GM19455 (cell line): Measurements from ENCODE around the gene ASZ1.
"Not testable (repeated sequence)": the region's sequence is repeated elsewhere in the genome, so short reads cannot be mapped to it uniquely, and the experiment has no call there.

Source experiments
- ATAC-seq: cut with Tn5 transposase; IDR thresholded peaks from one replicate; pipeline ENCODE4 v1.9.1; 2021; ENCODE audit not compliant: unreplicated experiment

The ASZ1 gene, protein sequence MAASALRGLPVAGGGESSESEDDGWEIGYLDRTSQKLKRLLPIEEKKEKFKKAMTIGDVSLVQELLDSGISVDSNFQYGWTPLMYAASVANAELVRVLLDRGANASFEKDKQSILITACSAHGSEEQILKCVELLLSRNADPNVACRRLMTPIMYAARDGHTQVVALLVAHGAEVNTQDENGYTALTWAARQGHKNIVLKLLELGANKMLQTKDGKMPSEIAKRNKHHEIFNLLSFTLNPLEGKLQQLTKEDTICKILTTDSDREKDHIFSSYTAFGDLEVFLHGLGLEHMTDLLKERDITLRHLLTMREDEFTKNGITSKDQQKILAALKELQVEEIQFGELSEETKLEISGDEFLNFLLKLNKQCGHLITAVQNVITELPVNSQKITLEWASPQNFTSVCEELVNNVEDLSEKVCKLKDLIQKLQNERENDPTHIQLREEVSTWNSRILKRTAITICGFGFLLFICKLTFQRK

DNA sequence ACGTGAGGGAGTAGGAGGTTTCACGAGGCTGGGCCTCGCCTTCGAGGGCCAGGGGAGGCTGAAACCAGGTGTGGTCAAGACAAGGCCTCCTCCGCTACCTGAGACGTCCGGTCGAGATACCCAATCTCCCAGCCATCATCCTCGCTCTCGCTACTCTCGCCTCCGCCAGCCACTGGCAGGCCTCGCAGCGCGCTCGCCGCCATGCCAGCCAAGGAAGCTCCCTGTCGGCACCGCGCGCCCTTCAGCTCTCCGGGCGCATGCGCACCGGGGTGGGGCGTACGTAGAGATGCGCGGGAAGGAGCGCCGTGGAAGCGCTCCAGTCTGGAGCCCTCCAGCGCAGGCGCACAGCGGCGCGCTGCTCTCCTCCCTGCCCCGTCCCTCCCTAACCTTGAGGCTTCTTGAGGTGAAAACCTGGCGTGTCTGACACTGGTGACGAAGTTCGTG lies at the start of gene ASZ1:
Gene ASZ1, minus strand, starts transcription at position 236 of the 444 bp plus-strand sequence. Its CDS starts 33 bp downstream, at position 203.
- ATAC-seq: no peak

DNA sequence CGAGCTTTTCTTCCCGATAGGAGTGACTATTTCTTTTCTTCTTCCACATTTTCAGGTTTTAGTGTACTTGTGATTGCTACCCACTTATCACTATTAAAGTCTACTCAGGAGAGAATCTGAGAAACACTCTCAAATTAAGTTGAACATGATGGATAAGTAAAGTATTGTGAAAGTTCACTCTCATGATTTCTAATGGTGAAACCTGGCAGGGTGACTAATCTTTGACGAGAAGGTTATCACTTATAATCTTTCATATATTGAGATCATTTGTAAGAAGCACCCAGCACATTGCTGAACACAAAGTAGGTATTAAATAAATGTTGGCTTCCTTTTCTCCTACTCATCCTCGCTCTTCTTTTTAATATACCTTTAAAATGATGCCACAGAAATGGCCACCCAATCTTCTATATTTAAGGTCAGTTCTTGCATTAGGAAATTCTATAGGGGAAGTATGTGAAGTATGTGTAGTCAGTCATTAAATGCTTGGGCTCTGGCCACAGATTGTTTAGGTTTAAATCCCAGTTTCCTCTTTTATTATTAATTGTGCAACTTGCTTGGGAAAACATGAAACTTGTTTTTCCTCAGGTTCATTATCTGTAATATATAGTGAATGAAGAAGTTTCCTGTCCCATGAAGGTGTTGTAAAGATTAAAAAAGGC lies 49.4 kb upstream of the ASZ1 start:
- ATAC-seq: no peak

DNA sequence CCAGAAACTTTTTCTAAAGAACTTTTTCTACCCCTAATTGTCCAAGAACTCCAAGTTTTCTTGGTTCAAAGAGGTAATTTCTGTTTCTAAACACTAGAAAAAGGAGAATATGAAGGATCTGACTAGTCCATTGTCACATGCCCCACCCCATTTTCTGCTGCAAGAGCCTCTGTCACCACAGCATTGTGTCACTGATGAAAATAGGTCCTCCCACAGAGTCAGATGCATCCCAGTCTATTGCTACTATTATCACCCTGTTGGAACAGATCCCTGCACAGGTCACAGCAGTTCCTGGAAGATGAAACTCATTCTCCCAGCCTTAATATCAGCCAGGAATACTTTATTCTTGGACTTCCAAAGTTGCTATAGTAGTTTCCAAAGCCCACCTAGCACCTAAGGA lies 45.0 kb upstream of the ASZ1 start:
- no peak for ATAC-seq

DNA sequence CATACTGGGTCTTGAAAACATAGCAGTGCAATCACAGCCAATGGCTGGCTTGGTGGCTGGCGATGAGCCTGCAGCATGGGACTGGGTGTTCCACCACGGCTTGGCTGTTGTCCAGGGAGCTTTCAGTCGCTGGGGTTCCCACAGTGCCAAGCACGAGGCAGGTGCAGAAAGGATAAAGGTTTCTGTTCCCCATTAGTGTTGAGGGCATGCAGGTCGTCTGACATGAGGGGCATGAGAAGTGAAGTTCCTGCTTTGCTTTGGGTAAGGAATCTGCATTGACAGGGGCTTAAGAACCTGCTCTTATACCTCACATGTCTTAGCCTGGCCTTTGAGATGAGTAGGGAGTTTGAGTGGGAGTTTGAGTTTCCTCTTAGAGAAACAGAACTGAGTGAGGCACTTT lies 43.5 kb upstream of the ASZ1 start:
- ATAC-seq: no peak

DNA sequence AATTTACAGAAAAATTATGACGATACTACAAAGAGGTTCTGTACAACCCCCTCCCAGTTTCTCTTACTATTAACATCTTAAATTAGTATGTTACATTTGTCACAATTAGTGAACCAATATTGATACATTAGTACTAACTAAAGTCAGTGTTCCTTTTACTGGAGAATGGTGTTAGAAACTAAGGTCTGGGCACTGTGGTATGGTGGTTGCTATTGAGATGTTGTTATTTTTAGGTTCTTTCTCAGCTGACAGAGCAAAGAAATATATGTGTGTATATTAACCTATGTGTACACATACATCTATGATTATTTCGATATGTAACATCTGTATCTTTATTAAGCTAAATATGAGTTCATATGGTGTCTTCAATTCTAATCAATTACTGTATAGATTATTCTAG lies 40.9 kb upstream of the ASZ1 start:
- no peak for ATAC-seq

DNA sequence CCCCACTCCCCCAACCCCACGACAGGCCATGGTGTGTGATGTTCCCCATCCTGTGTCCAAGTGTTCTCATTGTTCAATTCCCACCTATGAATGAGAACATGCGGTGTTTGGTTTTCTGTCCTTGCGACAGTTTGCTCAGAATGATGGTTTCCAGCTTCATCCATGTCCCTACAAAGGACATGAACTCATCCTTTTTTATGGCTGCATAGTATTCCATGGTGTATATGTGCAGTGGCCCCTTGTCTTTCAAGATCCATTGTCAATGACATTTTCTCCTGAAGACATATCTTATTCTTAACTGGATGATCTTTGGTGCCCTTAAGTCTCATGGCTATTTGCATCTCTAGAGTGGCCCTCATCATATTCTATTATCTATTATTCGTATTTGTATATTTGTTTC lies 33.5 kb upstream of the ASZ1 start:
- not testable (repeated sequence) for ATAC-seq

DNA sequence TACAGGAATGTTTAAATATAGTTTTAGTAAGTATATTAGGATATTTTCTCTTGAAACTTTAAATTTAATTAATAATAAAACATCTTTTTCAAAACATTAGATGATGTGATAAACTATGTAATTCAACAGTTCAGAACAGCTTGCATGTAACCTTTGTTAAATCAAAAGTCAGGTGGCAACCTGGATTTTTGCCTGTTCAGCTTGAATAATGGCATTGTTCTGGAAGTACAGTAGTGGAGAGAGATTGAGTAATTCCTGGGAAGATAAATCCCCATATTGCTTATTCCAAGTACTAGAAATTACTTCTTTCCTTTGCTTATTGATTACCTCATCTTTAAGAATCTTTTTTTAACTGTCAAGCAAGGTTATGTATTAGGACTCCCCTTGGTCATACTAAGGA lies 32.4 kb upstream of the ASZ1 start:
- no peak for ATAC-seq

DNA sequence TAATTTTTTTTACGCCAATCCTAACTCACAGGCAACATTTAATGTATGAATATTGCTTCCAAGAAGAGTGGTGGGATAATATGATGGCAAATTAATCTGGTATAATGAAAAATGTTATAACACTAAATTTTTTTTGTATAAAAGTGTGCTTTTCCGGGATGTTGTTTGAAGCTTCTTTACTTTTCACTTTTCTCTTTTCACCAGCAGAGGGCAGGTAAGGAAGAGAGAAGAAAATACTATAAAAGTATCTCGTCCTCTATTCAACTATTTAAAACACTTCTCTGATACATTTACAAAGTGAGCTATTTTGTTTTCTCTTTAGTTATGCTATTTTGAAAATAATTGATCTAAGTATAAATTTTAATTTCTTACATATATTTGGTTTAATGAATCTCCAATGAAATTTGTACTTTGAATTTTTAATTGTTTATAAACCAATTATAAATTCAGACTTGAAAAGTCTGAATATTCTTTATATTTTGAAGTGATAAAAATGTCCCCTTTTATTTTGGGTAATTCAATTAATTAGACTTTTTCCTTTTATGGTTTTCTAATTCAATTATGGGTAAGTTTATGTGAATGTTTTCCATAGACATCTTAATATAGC lies 31.8 kb upstream of the ASZ1 start:
- no peak for ATAC-seq

DNA sequence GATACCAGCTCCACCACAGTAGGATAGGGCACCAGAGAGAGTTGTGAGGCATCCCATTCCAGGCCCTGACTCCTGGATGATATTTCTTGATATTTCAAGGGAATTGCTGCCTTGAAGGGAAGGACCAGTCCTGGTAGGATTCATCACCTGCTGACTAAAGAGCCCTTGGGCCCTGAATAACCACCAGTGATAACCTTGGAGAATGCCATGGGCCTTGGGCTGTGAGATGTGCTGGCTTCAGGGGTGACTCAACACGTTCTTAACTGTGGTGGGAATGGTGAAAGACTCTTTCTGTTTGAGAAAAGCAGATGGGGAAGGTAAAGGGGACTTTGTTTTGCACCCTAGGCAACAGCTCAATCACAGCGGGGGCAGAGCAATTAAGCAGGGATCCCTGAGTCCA lies 21.4 kb upstream of the ASZ1 start:
- no peak for ATAC-seq

DNA sequence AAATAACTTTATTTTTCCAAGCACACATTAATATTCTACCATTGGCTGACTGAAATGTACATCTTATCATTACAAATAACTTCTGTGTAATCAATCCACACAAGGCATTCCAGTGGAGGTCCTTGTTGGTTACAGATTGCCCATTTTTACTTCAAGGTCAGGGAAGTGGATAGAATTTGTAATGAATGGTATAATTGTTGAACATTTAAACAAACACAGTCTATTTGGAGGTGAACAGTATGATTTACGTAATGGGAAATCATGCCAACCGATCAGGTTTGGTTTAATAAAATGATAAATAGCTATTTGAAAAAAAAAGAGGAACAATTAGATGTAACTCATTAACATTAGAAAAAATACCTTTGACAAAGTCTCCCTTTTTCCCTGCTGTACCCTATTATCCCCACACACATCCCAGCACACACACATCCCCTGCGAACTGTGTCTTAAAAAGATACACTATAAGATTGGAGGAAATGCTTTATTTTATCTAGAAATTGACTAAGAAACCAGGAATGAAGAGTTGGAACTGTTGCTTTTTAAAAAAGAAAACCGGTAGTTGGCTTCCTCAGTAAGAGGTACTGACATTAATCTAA lies 19.0 kb upstream of the ASZ1 start:
- ATAC-seq: no peak

DNA sequence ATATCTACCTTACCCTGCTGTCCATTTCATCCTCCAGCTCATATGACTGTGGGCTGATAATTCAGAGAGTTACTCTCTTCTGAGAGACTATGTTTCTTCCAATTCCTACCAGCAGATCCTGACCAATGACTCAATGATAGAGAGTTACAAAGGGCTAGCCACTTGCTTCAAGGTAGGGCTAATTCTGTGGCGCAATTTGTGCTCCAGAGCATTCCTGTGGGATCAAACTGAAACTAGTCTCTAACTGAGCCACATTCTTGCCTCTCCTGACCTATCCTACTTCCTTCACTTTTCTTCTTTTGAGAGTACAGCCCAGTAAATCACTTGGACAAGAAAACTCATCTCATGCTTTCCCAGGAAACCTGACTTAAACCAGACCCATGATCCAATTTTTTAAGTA lies 17.9 kb upstream of the ASZ1 start:
- no peak for ATAC-seq

DNA sequence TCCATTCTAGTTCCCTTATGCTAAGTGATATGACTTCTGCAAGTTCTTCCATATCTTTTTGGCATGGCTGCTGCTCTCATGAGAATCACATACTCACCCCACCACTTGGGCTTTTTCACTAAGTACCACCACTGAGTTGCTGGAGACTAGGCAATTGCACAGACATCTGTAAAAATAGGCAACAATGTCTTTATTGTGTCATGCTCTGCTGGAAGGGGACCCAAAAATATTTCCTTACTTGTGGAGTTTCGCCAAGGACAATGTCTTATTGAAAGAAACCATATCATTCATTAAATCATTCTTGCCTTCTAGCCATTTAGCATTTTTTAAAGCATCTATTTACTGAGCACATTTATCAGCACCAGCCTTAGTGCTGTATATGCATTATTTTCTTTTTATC lies 17.4 kb upstream of the ASZ1 start:
- no peak for ATAC-seq

DNA sequence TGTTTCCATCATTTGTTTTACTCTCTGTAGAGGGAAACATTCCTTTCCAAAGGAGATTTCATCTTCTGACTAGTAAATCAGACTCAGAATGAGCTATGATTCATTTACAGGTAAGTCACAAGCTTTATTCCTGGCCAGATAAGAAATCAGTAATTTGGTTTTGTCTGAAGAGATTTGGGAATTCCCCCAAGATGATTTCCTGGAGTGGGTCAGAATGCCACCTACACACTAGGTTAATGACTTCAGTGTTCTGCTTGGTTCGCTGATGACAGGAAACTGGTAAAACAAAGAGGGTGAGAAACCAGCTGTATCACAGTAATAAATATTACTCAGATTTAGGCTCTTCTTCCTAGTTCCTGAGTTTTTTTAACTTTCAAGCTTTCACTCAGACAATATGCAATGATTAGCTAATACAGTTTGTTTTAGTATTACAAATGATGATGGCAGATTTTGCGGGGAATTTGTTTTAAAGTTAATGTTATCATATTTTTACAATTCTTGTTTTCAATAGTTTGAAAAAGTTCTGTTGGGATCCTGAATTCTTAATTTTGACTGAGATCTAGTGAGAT lies 8.3 kb upstream of the ASZ1 start:
- peak; percentile 78 for ATAC-seq

DNA sequence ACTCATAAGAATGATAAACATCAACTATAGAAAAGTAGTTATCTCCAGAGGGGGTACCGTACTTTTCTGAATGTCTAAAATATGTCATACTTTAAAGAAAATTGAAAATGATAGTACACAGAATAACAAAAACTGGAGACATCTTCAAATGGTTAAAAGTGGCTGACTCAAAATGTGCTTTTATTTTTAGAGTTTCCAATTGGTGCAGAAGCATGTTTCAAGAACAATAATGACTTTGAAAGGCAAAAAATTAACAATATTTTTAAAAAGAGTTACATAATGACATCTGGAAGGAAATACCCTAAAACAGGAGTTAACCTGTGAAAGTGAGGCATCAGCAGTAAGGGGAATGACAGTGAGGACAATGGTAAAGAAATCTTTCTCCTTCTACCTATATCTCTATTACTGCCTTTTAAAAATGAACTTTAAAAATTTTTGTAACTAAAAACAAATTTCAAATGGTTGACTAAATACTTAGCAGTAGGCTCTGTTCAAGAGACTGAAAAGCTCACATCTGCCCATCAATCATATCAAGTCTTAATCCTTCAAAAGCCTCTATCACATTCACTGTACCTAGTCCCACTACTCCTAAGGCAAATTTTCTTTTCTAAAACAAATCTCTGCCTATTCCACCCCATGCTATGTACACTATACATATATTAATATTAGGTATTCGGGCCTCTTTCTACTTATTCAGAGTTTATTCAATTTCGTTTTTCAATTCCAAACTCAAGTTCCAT lies 3.0 kb downstream of the ASZ1 start:
- peak; percentile 62 for ATAC-seq

DNA sequence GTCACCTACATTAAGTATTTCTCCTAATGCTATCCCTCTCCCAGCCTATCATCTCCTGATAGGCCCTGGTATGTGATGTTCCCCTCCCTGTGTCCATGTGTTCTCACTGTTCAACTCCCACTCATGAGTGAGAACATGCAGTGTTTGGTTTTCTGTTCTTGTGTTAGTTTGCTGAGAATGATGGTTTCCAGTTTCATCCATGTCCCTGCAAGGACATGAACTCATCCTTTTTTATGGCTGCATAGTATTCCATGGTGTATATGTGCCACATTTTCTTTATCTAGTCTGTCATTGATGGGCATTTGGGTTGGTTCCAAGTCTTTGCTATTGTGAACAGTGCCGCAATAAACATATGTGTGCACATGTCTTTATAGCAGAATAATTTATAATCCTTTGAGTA lies 12.7 kb downstream of the ASZ1 start:
- ATAC-seq: not testable (repeated sequence)

DNA sequence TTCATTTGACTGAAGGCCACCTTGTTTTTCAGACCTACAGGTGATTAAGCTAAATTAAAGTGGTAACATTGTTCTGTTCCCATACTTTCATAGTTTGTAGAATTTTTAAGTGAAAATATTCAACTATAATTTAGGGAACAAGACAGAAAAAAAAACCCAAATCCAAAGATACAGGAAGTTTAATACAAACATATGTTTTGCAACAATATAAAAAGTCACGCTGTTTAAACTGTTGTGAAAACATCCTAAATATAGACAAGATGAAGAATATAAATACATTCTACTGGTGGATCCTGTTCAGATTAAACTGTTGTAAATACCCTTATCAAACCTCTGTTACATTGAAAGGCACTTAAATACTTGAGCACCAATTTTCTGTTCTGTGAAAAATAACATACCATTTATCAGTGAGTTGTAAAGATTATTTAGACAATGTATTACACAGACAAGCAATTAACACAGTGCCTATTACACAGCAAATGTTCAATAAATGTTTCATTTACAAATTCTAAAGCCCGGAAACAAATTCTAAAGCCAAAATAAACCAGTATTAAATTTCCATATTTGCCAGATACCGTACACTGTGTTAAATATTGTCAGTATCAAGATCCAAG lies 14.2 kb downstream of the ASZ1 start:
- no peak for ATAC-seq

DNA sequence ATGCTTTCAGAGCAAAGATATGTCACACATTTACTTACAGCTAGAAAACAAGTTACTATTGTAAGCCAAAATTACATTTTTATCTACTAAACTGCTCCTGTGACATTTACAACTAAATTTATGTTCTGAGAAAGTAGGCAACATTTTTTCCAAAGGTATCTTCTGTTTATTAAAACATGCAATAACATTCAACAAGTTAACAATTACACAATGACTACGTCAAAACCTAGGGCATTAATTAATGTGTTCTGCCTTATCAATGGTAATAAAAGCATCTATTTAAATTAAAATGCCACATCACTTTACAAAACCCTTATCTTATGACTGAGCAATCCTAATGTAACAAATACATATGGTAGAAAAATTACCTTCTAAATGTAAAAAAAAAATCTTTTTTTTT lies 14.9 kb downstream of the ASZ1 start:
- no peak for ATAC-seq

DNA sequence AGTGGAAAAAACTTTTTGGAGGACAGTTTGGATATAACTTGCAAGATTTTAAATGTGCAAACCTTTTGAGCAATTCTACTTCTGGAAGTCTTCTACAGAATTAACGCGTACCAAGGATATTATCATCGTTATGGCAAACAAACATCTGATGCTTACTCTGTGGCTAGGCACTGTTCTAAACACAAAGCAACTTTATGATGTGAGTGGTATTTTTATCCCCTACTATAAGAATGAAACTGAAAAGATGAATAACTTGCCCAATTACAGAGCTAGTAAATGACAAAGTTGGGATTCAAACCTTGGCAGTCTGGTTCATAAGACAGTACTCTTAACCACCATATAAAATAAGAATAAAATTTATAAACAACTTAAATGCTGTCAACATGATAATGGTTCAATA lies 15.8 kb downstream of the ASZ1 start:
- no peak for ATAC-seq

DNA sequence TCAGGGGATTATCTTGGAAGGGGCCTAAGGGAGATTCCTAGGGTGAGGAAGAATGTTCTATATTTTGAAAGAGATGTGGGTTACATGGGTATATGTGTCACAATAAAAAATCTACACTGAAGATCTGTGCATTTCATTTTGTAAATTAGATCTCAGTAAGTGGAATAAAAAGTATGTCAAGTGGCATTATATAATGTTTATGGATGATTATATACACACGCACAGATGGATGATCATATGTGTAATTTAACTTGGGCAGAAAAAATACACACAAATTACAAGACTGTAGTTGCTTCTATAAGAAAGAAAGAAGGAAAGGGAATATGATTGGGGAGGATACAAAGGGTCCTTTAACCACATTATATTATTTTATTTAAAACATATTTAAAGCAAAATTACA lies 18.5 kb downstream of the ASZ1 start:
- no peak for ATAC-seq

DNA sequence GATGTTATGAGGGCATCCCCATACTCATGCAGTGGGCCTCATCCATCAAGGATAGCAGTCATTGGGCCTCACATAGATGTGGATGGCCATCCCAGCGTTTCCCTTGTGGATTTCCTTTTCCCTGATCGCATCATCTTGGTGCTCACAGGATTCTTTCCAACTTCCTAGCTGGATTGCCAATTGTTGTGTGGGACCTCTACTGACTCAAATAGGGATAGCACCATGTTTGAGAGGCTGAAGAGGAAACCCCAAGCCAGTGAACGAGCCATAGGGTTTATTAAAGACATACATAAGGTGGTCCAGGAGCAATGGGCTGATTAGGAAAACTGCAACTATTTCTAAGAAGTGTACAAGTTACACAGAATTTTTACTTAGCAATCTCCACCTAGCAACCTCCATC lies 21.8 kb downstream of the ASZ1 start:
- no peak for ATAC-seq
